AG09309 (cell line): ENCODE data around the gene IL4R.

Source experiments
- DNase-seq: peaks from one replicate; pipeline ENCODE4 v3.0.0-alpha.2; 2010; ENCODE audit warnings: low read depth
- H3K4me3 ChIP-seq: 2 replicates; pipeline ENCODE4 v1.5.1; 2011; ENCODE audit warnings: mild to moderate bottlenecking, low read depth, low read length, moderate library complexity; ENCODE audit not compliant: control insufficient read depth
- TF ChIP-seq, protein P1 (sequence below): IDR thresholded peaks from 2 replicates; pipeline ENCODE4 v1.5.1; 2011; ENCODE audit warnings: mild to moderate bottlenecking, low read depth, low read length, inconsistent platforms; ENCODE audit not compliant: insufficient read depth, control insufficient read depth; ENCODE audit errors: missing control alignments

IL4R gene

DNA sequence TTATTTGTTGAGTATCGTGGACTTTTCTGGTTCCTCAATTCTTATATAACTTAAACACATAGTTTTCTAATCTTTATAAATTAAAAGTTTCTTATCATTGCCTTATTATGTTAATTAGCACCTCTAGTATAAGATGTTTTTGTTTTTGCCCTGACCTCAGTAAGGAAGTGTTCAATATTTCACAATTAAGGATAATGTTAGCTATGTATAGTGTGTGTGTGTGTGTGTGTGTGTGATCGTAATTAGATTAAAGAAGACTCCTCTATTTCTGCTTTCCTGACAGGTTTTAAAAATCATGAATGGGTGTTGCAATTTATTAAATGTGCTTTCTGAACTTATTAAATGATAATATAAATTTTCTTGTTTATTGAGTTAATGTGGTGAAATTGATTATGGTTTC lies 100.2 kb downstream of the IL4R start:
- H3K4me3 ChIP-seq: no peak overlapping the region
- no peak for DNase-seq
- TF ChIP-seq, protein P1, sequence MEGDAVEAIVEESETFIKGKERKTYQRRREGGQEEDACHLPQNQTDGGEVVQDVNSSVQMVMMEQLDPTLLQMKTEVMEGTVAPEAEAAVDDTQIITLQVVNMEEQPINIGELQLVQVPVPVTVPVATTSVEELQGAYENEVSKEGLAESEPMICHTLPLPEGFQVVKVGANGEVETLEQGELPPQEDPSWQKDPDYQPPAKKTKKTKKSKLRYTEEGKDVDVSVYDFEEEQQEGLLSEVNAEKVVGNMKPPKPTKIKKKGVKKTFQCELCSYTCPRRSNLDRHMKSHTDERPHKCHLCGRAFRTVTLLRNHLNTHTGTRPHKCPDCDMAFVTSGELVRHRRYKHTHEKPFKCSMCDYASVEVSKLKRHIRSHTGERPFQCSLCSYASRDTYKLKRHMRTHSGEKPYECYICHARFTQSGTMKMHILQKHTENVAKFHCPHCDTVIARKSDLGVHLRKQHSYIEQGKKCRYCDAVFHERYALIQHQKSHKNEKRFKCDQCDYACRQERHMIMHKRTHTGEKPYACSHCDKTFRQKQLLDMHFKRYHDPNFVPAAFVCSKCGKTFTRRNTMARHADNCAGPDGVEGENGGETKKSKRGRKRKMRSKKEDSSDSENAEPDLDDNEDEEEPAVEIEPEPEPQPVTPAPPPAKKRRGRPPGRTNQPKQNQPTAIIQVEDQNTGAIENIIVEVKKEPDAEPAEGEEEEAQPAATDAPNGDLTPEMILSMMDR: no peak
